Measurements from ENCODE around the gene FTCD. TPM values are rescaled to one million over a fixed set of nuclear protein-coding genes. Genes with fewer than 3 reads are reported as not detected.
"Not testable (repeated sequence)": the region's sequence is repeated elsewhere in the genome, so short reads cannot be mapped to it uniquely, and the experiment has no call there.

FTCD gene
- total RNA-seq, 1 donor from 2014 or later = 0.30 TPM

GRCh38 chr21:46111857-46112724 is 43.3 kb downstream of the FTCD start:
- no peak for DNase-seq (ENCODE audit: low read depth)

DNA sequence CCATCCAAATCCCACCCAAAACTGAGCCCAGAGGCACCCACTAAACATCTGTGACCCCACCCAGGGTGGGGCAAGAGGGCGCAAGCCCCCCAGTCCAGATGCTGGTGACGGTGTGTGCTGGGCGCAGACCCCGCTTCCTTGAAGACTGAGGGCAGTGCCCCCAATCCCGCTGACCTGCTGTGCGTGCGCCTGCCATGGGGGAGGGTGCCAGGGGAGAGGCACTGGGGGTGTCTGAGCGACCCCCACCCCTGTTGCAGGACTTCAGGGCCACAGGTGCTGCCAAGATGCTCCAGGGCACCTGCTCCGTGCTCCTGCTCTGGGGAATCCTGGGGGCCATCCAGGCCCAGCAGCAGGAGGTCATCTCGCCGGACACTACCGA is 44.2 kb downstream of the FTCD start:
- no peak for DNase-seq (ENCODE audit: low read depth)

DNA sequence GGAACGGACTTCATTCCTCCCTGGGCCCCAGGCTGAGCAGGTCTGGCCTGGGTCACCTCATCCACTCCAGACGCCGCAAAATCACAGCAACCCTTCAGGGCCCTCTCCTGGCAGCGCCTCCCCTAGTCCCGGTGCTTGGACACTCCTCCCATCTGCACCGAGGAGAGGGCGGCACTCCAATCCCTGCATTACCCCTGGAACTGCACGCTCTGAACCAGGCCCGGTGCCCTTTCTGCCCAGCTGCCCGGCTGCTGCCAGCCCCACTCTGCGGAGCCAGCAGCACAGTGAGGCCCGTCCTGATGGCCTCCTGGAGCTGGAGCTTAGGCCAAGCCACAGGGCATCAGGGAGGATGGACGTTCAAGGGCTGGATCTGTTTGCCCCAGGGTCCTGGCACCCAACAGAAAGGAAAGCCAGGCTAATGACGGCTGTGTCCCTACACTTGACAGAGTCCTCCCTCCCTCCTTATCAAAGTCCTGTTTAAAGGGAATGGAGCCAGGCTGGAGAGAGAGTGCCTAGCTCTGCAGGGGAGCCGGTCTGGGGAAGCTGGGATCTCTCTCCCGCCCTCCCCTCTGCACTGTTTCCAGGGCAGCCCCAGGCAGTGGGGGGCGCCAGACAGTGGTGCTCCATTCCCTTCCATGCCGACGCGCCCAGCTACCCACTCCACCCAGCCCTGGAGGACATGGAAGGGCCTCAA is 44.7 kb downstream of the FTCD start:
- DNase-seq (ENCODE audit: low read depth) = no peak

GRCh38 chr21:46109313-46110221 is 45.8 kb downstream of the FTCD start:
- no peak for DNase-seq (ENCODE audit: low read depth)

DNA sequence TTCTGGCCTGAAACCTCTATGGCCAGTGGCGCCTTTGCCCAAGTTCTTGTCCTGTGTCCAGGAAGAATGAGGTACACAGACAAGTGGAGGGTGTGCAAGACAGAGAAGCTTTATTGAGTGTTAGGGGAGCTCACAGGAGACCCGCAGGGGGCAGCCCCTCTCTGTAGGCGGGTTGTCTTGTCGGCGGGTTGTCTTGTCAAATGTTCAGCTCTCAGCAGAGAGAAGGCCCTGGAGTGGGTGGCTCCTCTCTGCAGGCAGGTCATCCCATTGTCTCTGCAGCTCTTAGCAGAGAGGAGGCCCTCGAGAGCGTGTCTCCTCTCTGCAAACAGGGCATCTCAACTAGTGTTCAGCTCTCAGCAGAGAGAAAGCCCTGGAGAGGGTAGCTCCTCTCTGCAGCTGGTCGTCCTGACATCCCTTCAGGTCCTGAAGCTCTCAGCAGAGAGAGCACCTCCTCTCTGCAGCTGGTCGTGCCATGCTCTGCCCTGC is 46.5 kb downstream of the FTCD start:
- DNase-seq (ENCODE audit: low read depth) = no peak

DNA sequence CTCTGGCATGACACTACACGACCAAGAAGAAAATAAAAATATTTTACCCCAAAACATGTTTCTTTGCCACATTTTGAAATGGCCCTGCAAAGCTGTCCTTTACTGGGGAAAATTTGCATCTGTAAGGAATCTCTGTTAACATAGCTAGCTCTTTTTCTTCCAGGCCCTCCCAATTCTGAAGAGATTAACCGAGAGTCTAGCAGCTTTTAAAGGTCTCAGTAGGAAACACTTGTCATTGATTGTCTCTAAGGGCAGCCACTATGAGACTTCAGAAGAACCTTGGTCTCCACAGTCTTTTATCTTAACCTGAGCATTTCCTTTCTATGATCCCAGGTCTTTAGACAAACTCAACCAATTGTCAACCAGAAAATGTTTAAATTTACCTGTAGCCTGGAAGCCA is 48.0 kb downstream of the FTCD start:
- DNase-seq (ENCODE audit: low read depth) = not testable (repeated sequence)

DNA sequence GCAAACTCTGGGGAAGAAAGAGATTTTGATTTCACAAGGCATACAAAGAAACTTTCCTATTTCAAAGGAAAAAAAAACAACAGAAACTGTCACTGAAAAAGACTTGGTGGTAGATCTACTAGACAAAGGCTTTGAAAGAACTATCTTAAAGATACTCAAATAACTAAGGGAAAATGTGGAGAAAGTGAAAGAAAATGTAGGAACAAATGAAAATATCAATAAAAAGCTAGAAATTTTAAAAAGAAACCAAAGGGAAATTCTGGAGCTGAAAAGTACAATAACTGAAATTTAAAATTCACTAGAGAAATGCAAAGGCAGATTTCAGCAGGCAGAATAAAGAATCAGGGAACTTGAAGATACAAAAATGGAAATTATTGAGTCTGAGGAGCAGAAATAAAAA is 51.3 kb downstream of the FTCD start:
- DNase-seq (ENCODE audit: low read depth) = no peak

- no peak for DNase-seq (ENCODE audit: low read depth)
Measured at GRCh38 chr21:46100906-46101305, 54.5 kb downstream of the FTCD start.

DNA sequence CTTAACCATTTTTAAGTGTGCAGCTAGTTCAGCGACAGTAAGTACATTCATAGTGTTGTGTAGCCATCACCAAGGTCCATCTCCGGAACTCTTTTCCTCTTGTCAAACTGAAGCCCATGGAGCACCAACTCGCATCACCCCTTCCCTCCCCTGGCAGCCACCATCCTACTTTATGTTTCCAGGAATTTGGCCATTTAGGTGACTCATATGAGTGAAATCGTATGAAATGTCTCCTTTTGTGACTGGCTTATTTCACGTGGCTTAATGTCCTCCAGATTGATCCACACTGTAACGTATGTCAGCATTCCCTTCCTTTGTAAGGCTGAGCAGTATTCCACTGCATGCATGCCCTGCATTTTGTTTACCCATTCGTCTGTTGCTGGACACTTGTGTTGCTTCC is 55.0 kb downstream of the FTCD start:
- no peak for DNase-seq (ENCODE audit: low read depth)

DNA sequence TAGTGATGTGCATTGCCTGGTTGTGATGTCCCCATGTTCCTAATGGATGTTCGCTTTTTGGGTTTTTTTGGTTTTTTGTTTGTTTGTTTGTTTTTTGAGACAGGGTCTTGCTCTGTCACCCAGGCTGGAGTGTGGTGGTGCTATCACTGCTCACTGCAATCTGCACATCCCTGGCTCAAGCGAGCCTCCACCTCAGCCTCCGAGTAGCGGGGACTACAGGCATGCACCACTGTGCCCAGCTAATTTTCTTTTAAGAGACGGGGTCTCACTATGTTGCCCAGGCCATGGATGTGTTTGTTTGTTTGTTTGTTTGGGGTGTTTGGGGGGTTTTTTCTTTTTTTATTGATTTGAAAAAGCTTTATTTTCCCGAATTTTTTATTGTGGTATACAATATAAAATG is 55.4 kb downstream of the FTCD start:
- DNase-seq (ENCODE audit: low read depth) = no peak

- DNase-seq (ENCODE audit: low read depth) = no peak
Measured at GRCh38 chr21:46099476-46099875, 55.9 kb downstream of the FTCD start.

- DNase-seq (ENCODE audit: low read depth) = no peak
Measured at GRCh38 chr21:46098303-46099141, 56.9 kb downstream of the FTCD start.

DNA sequence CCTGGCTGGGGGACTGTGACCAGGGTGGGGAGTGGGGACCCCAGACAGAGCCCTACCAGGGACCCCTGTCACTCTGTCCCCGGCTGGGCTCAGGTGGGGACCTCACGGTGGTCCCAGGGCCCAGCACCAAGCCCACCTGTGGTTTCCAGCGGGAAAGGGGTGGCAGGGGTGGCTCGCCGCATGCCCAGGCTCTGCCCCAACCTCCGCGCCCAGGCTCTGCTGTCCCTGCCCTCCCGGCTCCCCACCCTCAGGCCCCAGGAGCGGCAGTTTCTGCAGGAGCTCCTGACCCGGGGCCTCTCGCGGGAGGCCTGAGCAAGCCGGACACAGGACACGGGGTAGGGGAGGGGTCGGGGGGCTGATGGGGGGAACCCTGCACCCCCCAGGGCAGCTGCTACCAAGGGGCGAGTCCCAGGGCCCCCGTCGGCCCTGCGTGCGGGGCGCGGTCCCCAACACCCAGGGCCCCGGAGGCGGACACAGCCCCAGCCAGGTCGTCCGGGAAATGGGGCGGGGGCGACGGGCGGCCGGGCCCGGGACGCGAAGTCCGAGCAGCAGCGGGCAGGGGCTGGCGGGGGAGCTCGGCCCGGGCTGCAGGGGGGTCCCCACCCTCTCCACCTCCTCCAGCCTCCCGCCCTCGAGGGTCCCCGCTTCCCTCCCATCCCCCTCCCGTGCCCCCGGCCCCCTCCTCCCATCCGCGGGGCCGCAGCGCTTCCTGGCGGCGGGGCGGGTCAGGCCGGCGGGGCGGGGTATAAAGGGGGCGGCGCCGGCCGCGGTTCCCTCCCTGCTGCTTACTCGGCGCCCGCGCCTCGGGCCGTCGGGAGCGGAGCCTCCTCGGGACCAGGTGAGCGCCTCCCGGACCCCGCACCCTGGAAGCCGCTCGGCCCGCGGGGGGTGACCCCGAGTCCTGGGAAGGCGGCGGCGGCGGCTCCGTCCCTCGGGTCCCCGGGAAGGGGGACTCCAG is 57.8 kb downstream of the FTCD start, which contains the start of gene COL6A2:
TSS of gene COL6A2 (plus strand) at position 777 of the 958 bp plus-strand sequence.
- DNase-seq (ENCODE audit: low read depth) = no peak

GRCh38 chr21:46096596-46097335 is 58.6 kb downstream of the FTCD start:
- DNase-seq (ENCODE audit: low read depth) = no peak

DNA sequence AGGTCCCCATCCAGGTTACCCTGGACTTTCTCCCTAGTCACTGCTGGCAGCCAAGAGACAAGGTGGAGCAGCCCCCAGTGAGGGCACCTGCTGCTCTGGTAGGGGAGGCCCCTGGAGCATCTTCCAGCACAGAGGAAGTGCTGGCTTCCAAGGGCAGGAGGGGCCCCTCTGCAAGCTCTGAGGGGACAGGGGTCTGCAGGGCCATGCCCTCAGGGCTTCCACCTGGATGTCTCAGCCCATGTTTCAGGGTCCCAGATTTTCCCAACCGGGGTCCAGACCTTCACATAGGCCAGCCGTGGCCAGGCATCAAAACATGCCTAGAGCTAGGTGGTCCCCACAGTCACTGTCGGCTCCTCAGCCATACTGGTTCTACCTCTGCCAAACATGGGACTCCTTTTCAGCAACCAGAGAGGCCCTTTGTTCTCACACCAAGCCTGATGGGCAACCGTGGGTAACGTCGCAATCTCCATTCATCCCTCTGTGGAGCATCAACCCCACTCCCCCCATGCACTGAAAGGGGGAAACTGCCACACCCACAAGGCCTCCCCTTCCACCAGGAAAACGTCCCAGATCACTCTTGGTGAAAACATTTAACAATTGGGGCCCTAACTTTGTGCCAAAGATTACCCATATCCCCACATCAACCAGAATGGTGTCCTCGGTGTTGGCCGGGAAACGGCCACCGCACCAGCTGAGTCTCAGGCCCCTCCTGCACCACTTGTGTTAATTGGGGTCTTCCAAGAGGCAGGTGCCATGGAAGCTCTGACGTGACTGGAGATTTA is 59.4 kb downstream of the FTCD start:
- no peak for DNase-seq (ENCODE audit: low read depth)

DNA sequence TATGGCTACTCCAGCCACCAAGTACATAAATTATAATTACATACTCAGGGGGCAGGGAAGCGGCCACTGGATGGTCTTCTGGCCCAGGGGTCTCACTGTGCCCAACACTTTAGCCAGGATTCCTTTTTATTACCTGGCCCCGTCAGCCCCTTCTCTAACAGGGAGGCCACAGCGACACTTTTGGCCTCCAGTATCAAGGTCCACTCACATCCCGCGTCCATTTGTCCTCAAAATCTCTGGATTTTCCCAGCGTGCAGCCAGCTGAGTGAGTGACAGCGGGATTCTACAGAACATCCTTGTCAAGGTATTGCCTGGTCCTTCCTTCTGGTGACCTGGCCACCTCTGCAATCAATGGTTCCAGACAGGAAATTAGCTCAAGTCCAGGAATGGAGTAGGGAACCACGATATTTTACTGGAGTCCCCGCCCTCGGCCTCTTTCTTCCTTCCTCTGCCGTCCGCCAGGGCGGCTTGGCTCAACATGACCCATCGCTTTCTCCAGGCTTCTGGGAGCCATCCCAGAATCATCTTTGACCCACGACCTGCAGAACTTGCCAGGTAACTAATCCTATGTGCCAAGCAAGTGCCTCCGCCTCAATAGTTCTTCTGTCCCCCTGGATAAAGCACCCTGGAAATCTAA is 60.2 kb downstream of the FTCD start:
- DNase-seq (ENCODE audit: low read depth) = no peak

DNA sequence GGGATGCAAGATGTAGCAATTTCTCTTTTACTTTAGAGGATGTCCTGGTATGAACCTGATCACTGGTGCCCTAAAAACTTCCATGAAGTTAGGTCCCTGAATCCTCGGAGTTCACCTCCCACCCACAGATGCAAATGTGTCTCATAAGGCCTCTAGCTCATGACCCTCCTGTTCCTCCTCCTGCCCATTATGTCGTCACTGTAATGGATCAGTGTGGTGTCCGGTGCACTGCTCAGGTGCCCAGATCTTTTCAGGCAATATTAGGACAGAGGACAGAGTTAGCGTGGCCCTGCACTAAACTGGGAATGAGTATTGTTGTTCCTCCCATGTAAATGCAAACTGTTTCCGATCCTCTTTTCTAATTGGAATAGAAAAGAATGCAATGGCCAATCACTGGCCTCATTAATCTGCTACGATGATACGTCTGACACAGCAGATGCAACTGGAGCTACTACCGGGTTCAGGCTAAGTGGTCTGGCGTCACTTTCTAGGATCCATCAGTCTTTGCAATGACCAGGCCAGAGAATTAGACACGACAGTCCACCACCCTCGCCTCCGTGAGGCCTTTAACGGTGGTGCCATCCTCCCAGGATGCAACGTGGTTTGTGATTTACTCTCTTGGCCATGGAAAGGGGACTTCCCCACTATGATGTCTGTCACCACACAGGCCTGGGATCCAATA is 60.8 kb downstream of the FTCD start:
- no peak for DNase-seq (ENCODE audit: low read depth)
